Hepatocyte (in vitro differentiated cells): ENCODE results near the gene KCNK3. TPM values are rescaled to one million over a fixed set of nuclear protein-coding genes. Genes with fewer than 3 reads are reported as not detected.

Experiments
- DNase-seq: peaks from one replicate; pipeline ENCODE4 v3.0.0-alpha.2; 2016; ENCODE audit warnings: low spot score
- H2AFZ ChIP-seq: fragments of 200-600 bp; sonication (generic); 2 replicates; pipeline ENCODE4 v1.6.0; 2016; ENCODE audit warnings: antibody characterized with exemption, mild to moderate bottlenecking
- H3K27ac ChIP-seq: fragments of 200-600 bp; sonication (generic); 2 replicates; pipeline ENCODE4 v1.5.1; 2016; ENCODE audit warnings: mild to moderate bottlenecking
- H3K27me3 ChIP-seq: fragments of 200-600 bp; sonication (generic); 2 replicates; pipeline ENCODE4 v1.6.1; 2016
- H3K36me3 ChIP-seq: fragments of 200-600 bp; sonication (generic); replicated peaks from 2 replicates; pipeline ENCODE4 v1.5.1; 2016; ENCODE audit warnings: low read depth; ENCODE audit not compliant: insufficient read depth
- H3K4me1 ChIP-seq: fragments of 200-600 bp; sonication (generic); 2 replicates; pipeline ENCODE4 v1.5.1; 2016; ENCODE audit warnings: mild to moderate bottlenecking, moderate library complexity; ENCODE audit not compliant: insufficient read depth
- H3K4me2 ChIP-seq: fragments of 200-600 bp; sonication (generic); 2 replicates; pipeline ENCODE4 v1.6.0; 2016
- H3K4me3 ChIP-seq: fragments of 200-600 bp; sonication (generic); 2 replicates; pipeline ENCODE4 v1.5.1; 2016; ENCODE audit warnings: mild to moderate bottlenecking
- H3K79me2 ChIP-seq: fragments of 200-600 bp; sonication (generic); 2 replicates; pipeline ENCODE4 v1.6.0; 2017; ENCODE audit warnings: mild to moderate bottlenecking
- H3K9me2 ChIP-seq: fragments of 200-600 bp; sonication (generic); replicated peaks from 2 replicates; pipeline ENCODE4 v1.6.0; 2017; ENCODE audit warnings: mild to moderate bottlenecking; ENCODE audit not compliant: insufficient read depth
- H3K9me3 ChIP-seq: fragments of 200-600 bp; sonication (generic); 2 replicates; pipeline ENCODE4 v1.5.1; 2016; ENCODE audit warnings: low read depth, mild to moderate bottlenecking
- H4K20me1 ChIP-seq: fragments of 200-600 bp; sonication (generic); 2 replicates; pipeline ENCODE4 v1.6.0; 2016; ENCODE audit warnings: mild to moderate bottlenecking; ENCODE audit not compliant: insufficient read depth, poor library complexity, severe bottlenecking
- EZH2 ChIP-seq: fragments of 200-600 bp; sonication (generic); IDR thresholded peaks from 2 replicates; pipeline ENCODE4 v1.6.1; 2016; ENCODE audit warnings: antibody characterized with exemption, mild to moderate bottlenecking, borderline replicate concordance
- EZH2phosphoT487 ChIP-seq: fragments of 200-600 bp; sonication (generic); IDR thresholded peaks from one replicate; pipeline ENCODE4 v1.6.1; 2018; ENCODE audit warnings: antibody characterized with exemption, mild to moderate bottlenecking, low read depth, moderate library complexity; ENCODE audit not compliant: unreplicated experiment, severe bottlenecking
- WGBS: methylation state at CpG from one replicate; pipeline ENCODE4 v1.1.6; 2016; ENCODE audit warnings: low lambda C conversion rate; ENCODE audit errors: missing lambda C conversion rate; 5-methylcytosine and 5-hydroxymethylcytosine counted together
- polyA plus RNA-seq: library from polyadenylated mRNA; unstranded; fragments of >200 nt; fragmentation: Nextera tagmentation; extraction: Ambion mirVana; gene quantifications from 2 replicates; pipeline ENCODE4 v1.2.1, GENCODE V29; 2016
- total RNA-seq: library from RNA; depleted of rRNA; stranded (reverse); fragments of >200 nt; gene quantifications from 2 replicates; pipeline ENCODE4 v1.2.3, GENCODE V29; 2014
- TF ChIP-seq, protein P1 (sequence below): fragments of 200-600 bp; sonication (generic); IDR thresholded peaks from 2 replicates; pipeline ENCODE4 v1.5.1; 2016; ENCODE audit warnings: antibody characterized with exemption, mild to moderate bottlenecking; ENCODE audit not compliant: poor library complexity

KCNK3 gene
- total and polyA plus RNA-seq, 2 experiments from 2014 or later: 8.2 to 9.4 TPM

DNA sequence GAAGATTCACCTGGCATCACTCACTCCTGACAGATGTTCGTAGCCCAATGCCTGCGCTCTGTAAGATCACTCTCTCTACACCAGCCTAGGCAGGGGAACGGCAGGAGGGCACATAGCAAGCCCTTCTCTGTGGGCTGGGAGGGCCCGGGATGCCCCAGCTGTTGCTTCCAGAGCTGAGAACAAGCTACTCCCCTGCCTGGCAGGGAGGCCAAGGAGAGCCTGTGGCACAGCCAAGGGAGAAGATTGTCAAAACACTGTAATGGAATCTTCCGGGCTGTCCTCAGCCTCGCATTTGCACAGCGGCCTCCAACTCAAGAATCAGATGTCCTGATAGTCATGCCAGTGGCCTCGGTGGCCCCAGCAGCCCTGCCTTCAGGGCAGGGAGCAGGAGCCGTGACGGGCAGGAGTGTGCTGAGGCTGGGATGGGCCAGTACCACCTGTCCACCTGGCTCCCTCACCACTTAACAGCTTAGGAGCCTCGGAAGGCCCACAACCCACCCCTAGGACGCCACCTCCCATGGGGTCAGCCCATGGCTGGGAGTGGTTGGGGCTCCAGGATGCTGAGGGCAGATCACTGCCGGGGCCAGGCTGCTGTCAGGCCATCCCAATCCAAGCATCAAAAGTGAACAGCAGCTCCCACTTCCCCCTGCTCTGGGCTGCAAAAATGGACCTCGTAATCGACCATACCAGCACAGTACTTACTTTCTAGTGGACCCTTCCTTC is 49.7 kb downstream of the KCNK3 start:
- Histone ChIP-seq H3K79me2 (no peaks in the 10 kb centered on the region), H3K27me3 (no peaks in the 10 kb centered on the region), H3K9me3 (no peaks in the 10 kb centered on the region), H4K20me1 (no peaks in the 10 kb centered on the region), H3K4me2 (no peak overlapping the region), H2AFZ (no peak overlapping the region), H3K9me2 (no peaks in the 10 kb centered on the region), H3K4me3 (no peak overlapping the region), H3K36me3 (no peaks in the 10 kb centered on the region), H3K4me1 (peaks cover 4% of the 10 kb centered on the region), H3K27ac (no peak overlapping the region)
- DNase-seq: no peak
- no peak for TF ChIP-seq EZH2
- TF ChIP-seq EZH2phosphoT487: no peak
- TF ChIP-seq, protein P1, sequence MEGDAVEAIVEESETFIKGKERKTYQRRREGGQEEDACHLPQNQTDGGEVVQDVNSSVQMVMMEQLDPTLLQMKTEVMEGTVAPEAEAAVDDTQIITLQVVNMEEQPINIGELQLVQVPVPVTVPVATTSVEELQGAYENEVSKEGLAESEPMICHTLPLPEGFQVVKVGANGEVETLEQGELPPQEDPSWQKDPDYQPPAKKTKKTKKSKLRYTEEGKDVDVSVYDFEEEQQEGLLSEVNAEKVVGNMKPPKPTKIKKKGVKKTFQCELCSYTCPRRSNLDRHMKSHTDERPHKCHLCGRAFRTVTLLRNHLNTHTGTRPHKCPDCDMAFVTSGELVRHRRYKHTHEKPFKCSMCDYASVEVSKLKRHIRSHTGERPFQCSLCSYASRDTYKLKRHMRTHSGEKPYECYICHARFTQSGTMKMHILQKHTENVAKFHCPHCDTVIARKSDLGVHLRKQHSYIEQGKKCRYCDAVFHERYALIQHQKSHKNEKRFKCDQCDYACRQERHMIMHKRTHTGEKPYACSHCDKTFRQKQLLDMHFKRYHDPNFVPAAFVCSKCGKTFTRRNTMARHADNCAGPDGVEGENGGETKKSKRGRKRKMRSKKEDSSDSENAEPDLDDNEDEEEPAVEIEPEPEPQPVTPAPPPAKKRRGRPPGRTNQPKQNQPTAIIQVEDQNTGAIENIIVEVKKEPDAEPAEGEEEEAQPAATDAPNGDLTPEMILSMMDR: no peak
- WGBS: 96% methylated on average over 15 of the region's 15 CpGs

DNA sequence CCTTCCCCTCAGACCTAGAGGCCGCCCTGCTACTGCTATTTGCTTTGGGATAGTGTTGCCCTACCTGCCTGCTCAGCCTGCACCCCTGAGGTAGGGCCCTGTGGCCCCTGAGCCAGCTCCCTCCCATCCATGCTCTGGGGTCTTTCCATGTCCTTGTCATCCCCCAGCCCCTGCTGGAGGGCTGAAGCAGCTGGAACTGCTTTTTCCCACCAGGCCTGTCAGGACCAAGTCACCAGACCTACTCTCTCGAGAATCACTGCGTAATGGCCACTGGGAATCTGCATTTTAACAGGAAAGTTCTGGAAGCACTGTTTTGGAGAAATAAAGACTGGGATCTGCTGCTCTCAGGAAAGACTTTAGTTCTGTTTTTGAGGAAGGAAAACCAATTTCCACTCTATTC is 51.3 kb downstream of the KCNK3 start:
- TF ChIP-seq EZH2phosphoT487 (no peak), EZH2 (no peak)
- TF ChIP-seq, protein P1: no peak
- H3K9me3 ChIP-seq: no peaks in the 10 kb centered on the region
- H3K4me2 ChIP-seq: no peak overlapping the region
- no peaks in the 10 kb centered on the region for H3K27me3 ChIP-seq
- H3K27ac ChIP-seq: no peak overlapping the region
- no peak for DNase-seq
- no peaks in the 10 kb centered on the region for H3K9me2 ChIP-seq
- H3K79me2 ChIP-seq: no peaks in the 10 kb centered on the region
- 86% methylated on average over 3 of the region's 3 CpGs for WGBS
- no peaks in the 10 kb centered on the region for H4K20me1 ChIP-seq
- no peak overlapping the region for H2AFZ ChIP-seq
- H3K4me3 ChIP-seq: no peak overlapping the region
- peaks cover 4% of the 10 kb centered on the region for H3K4me1 ChIP-seq
- no peaks in the 10 kb centered on the region for H3K36me3 ChIP-seq

DNA sequence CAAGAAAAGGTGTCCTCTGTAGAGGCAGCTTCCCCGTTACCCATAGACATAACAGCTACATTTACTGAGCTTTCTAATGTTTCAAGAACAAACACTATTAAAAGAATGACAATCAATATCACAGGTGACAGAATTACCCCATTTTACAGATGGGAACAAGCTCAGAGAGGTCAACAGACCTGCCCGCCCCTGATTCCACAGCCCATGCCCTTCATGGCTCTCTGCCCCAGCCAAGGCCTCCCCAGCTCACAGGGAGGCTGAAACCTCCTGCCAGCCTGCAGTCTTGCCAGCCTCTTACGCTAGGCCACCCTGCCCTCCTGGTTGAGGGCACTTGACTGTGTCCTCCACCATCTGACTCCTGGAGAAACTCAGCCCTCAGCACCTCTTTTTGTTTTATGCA is 52.4 kb downstream of the KCNK3 start:
- Histone ChIP-seq H3K4me3 (no peak overlapping the region), H3K27me3 (no peaks in the 10 kb centered on the region), H3K4me2 (no peak overlapping the region), H3K9me2 (no peaks in the 10 kb centered on the region), H3K4me1 (peaks cover 10% of the 10 kb centered on the region), H3K79me2 (no peaks in the 10 kb centered on the region), H4K20me1 (no peaks in the 10 kb centered on the region), H2AFZ (no peak overlapping the region), H3K36me3 (no peaks in the 10 kb centered on the region), H3K27ac (no peak overlapping the region), H3K9me3 (no peaks in the 10 kb centered on the region)
- 97% methylated on average over 3 of the region's 3 CpGs for WGBS
- no peak for TF ChIP-seq EZH2phosphoT487
- TF ChIP-seq, protein P1: no peak
- no peak for TF ChIP-seq EZH2
- no peak for DNase-seq
